Kidney (tissue), 14 donors: ENCODE data around the gene LMO1. TPM values are rescaled to one million over a fixed set of nuclear protein-coding genes. Genes with fewer than 3 reads are reported as not detected.

Source experiments
- DNase-seq, 5 donors: peaks; one replicate each; pipeline ENCODE4 v3.0.0-alpha.2; 2013 to 2020
- FAIRE-seq: peaks from 2 replicates; lab custom pipeline; 2012; peaks lifted over from hg19 to GRCh38; lab: Jason Lieb, UNC
- H3K27ac ChIP-seq, 2 donors: one replicate each; pipeline ENCODE4 v1.7.0; 2013; ENCODE audit warnings: low read depth in 2 of 2, low read length in 2 of 2, inconsistent platforms in 1 of 2
- H3K27me3 ChIP-seq: one replicate; pipeline ENCODE4 v1.7.1; 2013; ENCODE audit warnings: low read length, inconsistent platforms; ENCODE audit not compliant: control insufficient read depth, insufficient read depth
- H3K36me3 ChIP-seq, 3 donors: one replicate each; pipeline versions ENCODE4 v1.7.0 to v1.7.1; 2013; ENCODE audit warnings: low read length in 3 of 3, control low read depth in 1 of 3, inconsistent platforms in 1 of 3; ENCODE audit not compliant: insufficient read depth in 3 of 3, control insufficient read depth in 2 of 3
- H3K4me1 ChIP-seq, 3 donors: one replicate each; pipeline versions ENCODE4 v1.7.0 to v1.7.1; 2013; ENCODE audit warnings: low read length in 3 of 3, inconsistent platforms in 1 of 3, low read depth in 1 of 3; ENCODE audit not compliant: control insufficient read depth in 2 of 3, insufficient read depth in 2 of 3
- H3K4me3 ChIP-seq, 3 donors: one replicate each; pipeline versions ENCODE4 v1.7.0 to v1.8.1; 2013; ENCODE audit warnings: low read length in 3 of 3, control low read depth in 1 of 3, inconsistent platforms in 1 of 3
- H3K9ac ChIP-seq, 3 donors: one replicate each; pipeline versions ENCODE4 v1.7.0 to v1.7.1; 2013; ENCODE audit warnings: low read length in 3 of 3, control low read depth in 1 of 3, inconsistent platforms in 1 of 3
- H3K9me3 ChIP-seq, 3 donors: one replicate each; pipeline versions ENCODE4 v1.7.0 to v1.7.1; 2013; ENCODE audit warnings: low read length in 3 of 3, control low read depth in 1 of 3, inconsistent platforms in 1 of 3; ENCODE audit not compliant: control insufficient read depth in 2 of 3, insufficient read depth in 1 of 3
- intact Hi-C: fragments of 100-400 bp; cut with DNase I; formaldehyde crosslinking; loops from one replicate; pipeline ENCODE4 v1.11.1; 2022
- polyA plus RNA-seq: library from polyadenylated mRNA; stranded (reverse); fragments of 350-450 nt; fragmentation: Illumina TruSeq; extraction: RNeasy Lipid Tissue Mini Kit (QIAGEN cat#74804); gene quantifications from one replicate; pipeline ENCODE4 v1.2.3, GENCODE V29; 2014; ENCODE audit warnings: low read depth, low replicate concordance; ENCODE audit not compliant: insufficient read depth
- total RNA-seq: library from RNA; stranded (reverse); fragmentation: NEBNext Ultra II Directional; extraction: Animal tissue kit (Norgen Biotek cat#: 25700); gene quantifications from one replicate; pipeline ENCODE4 v1.2.1, GENCODE V29; 2021
- TF ChIP-seq, protein P1 (sequence below): IDR thresholded peaks from 3 replicates; pipeline ENCODE4 v1.5.1; 2012; ENCODE audit warnings: mild to moderate bottlenecking, moderate library complexity, borderline replicate concordance; ENCODE audit not compliant: insufficient read depth; ENCODE audit errors: extremely low read depth
- donor health status: control.
- donor health status: control.
- donor health status: control.
- donor health status: control.
- donor health status: control.
- donor health status: DM: yes; HTN: yes; CAD: no.
- donor health status: Normal renal cell carcinoma (clear cell type).

LMO1 gene
- total and polyA plus RNA-seq, 2 donors from 2014 or later, result 0.95 TPM; not detected in 1

DNA sequence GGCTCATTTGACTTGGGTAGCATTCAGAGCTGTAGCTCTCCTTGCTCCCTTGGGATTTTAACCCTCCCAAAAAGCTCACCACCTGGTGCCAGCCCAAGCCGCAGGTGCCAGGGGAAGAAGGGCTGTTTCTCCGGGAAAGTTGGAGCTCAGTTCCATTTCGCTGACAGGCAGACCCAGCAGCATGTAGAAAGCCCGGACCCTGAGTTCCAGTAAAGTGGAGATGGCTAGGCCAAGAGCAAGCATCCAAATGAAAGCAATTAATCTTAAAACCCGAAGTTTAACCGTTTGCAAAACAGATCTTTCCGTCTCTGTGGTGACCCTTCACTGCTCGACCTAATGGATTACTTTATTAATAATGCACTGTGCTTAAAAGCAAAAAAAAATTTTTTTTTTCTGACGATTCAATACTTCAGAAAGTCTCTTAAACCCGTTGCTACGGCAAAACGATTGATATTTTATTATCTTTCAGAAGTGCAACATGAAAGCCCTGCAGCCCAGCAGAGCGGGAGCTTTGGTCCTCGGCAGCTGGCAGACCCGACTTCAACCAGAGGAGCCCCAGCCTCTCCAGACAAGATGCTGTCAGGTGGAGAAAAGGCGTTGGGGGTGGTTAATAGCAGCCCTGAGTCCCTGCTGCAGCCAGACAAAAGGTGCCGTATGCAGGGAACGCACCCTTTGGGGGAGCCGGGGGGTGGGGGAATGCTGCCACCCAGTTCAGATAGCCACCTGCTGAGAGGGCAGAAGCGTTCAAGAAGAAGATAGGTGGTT is 3.3 kb downstream of the LMO1 start:
- Histone ChIP-seq H3K4me3 (no peak overlapping the region), H3K27me3 (peaks cover 21% of the 10 kb centered on the region), H3K9me3 (no peaks in the 10 kb centered on the region), H3K9ac (no peak overlapping the region), H3K36me3 (no peaks in the 10 kb centered on the region), H3K4me1 (peaks cover 0 to 9% (median 3%) of the 10 kb centered on the region in 3 donors), H3K27ac (no peak overlapping the region)
- FAIRE-seq (no peak), DNase-seq (peak in 2 of 5 donors; percentile 24 to 50)
- TF ChIP-seq, protein P1, sequence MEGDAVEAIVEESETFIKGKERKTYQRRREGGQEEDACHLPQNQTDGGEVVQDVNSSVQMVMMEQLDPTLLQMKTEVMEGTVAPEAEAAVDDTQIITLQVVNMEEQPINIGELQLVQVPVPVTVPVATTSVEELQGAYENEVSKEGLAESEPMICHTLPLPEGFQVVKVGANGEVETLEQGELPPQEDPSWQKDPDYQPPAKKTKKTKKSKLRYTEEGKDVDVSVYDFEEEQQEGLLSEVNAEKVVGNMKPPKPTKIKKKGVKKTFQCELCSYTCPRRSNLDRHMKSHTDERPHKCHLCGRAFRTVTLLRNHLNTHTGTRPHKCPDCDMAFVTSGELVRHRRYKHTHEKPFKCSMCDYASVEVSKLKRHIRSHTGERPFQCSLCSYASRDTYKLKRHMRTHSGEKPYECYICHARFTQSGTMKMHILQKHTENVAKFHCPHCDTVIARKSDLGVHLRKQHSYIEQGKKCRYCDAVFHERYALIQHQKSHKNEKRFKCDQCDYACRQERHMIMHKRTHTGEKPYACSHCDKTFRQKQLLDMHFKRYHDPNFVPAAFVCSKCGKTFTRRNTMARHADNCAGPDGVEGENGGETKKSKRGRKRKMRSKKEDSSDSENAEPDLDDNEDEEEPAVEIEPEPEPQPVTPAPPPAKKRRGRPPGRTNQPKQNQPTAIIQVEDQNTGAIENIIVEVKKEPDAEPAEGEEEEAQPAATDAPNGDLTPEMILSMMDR, result no peak
- intact Hi-C loops, result no loop called here

DNA sequence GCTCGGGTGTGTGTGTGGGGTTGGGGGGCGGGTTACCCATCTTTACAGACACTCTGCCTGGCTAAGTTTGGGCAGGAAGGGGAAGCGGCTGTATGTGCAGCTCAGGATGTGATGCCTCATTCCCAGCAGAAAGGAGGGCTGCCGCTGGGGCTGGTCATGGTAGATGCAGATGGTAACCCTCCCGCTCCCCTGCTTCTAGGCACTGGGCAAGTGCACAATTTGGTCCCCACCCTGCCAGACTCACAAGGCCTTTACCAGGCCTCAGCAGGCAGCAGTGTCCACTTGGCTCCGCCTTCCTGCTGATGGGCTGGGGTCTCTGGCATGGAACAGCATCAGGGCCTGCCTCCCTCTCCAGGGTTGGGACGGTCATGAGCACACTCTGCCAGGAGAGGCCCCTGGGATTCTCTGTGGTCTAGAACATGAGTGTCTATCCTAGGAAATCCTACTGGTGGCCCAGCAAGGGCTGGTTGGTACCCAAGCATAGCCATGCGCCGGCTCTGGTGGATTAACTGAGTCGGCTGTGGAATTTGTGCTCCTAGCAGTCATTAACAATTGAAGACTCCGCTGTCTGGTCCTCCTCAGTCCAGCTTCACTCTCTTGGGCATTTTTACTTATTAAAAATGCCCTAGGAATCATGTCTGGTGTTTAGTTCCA is 4.2 kb downstream of the LMO1 start:
- Histone ChIP-seq H3K4me3 (no peak overlapping the region), H3K36me3 (no peaks in the 10 kb centered on the region), H3K9me3 (no peaks in the 10 kb centered on the region), H3K4me1 (peaks cover 0 to 9% (median 3%) of the 10 kb centered on the region in 3 donors), H3K27ac (no peak overlapping the region), H3K9ac (no peak overlapping the region), H3K27me3 (peaks cover 15% of the 10 kb centered on the region)
- peak in 2 of 5 donors; percentile 31 to 46 for DNase-seq
- FAIRE-seq, result no peak
- intact Hi-C loops, result no loop called here
- TF ChIP-seq, protein P1, result no peak

DNA sequence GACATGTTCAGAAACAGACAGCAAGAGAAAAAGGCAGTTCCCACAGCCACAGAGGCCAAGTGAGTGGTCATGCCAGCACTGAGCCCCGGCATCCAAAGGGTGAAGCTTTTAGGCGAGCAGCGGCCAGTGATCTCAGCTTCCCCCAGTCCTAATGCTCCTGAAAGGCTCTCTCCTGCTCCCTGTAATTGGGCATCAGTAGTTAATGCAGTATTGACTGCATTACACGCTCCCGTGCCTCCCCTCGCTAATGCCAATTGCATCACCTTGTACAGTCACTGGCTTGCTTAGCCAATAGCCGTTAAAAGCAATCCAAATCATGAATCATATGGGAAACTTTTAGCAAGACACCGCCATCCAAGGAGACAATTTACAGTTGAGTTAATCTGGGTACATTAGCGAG is 4.9 kb downstream of the LMO1 start:
- TF ChIP-seq, protein P1, result no peak
- intact Hi-C loops, result no loop called here
- Histone ChIP-seq H3K4me3 (no peak overlapping the region), H3K4me1 (peaks cover 0 to 9% (median 3%) of the 10 kb centered on the region in 3 donors), H3K9ac (no peak overlapping the region), H3K9me3 (no peaks in the 10 kb centered on the region), H3K27ac (no peak overlapping the region), H3K36me3 (no peaks in the 10 kb centered on the region), H3K27me3 (peaks cover 8% of the 10 kb centered on the region)
- FAIRE-seq (no peak), DNase-seq (peak in 3 of 5 donors; percentile 31 to 52 (median 37))
